HL-60 (cell line): ENCODE data around the gene LRRC3B.

Source experiments
- TF ChIP-seq, protein P1 (sequence below): IDR thresholded peaks from one replicate; pipeline ENCODE4 v1.5.1; 2011; ENCODE audit warnings: low read length, control low read depth, inconsistent platforms; ENCODE audit not compliant: insufficient read depth
- TF ChIP-seq, protein P2 (sequence below): IDR thresholded peaks from 2 replicates; pipeline ENCODE4 v1.6.1; 2012; ENCODE audit warnings: low read depth; ENCODE audit not compliant: insufficient replicate concordance

DNA sequence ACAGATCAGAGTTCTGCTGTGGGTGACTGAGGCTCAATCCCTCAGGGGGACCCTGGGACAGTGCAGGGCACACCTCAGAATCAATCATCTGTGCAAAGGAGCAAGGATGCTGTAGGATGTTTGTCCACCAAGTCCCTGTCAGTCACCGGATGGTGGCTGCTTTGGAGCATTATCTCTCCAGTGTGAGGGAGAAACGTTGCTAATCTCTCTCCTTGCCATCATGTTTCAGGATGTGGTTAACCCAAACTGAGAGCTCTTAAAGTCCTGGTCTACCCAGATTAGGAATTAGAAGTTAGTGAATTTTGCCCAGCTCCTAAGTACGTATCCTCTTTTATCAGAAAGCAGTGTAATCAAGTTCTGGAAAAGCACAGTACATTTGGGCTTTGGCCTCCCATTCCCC lies 26.2 kb upstream of the LRRC3B start:
- TF ChIP-seq, protein P1, sequence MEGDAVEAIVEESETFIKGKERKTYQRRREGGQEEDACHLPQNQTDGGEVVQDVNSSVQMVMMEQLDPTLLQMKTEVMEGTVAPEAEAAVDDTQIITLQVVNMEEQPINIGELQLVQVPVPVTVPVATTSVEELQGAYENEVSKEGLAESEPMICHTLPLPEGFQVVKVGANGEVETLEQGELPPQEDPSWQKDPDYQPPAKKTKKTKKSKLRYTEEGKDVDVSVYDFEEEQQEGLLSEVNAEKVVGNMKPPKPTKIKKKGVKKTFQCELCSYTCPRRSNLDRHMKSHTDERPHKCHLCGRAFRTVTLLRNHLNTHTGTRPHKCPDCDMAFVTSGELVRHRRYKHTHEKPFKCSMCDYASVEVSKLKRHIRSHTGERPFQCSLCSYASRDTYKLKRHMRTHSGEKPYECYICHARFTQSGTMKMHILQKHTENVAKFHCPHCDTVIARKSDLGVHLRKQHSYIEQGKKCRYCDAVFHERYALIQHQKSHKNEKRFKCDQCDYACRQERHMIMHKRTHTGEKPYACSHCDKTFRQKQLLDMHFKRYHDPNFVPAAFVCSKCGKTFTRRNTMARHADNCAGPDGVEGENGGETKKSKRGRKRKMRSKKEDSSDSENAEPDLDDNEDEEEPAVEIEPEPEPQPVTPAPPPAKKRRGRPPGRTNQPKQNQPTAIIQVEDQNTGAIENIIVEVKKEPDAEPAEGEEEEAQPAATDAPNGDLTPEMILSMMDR: no peak
- TF ChIP-seq, protein P2, sequence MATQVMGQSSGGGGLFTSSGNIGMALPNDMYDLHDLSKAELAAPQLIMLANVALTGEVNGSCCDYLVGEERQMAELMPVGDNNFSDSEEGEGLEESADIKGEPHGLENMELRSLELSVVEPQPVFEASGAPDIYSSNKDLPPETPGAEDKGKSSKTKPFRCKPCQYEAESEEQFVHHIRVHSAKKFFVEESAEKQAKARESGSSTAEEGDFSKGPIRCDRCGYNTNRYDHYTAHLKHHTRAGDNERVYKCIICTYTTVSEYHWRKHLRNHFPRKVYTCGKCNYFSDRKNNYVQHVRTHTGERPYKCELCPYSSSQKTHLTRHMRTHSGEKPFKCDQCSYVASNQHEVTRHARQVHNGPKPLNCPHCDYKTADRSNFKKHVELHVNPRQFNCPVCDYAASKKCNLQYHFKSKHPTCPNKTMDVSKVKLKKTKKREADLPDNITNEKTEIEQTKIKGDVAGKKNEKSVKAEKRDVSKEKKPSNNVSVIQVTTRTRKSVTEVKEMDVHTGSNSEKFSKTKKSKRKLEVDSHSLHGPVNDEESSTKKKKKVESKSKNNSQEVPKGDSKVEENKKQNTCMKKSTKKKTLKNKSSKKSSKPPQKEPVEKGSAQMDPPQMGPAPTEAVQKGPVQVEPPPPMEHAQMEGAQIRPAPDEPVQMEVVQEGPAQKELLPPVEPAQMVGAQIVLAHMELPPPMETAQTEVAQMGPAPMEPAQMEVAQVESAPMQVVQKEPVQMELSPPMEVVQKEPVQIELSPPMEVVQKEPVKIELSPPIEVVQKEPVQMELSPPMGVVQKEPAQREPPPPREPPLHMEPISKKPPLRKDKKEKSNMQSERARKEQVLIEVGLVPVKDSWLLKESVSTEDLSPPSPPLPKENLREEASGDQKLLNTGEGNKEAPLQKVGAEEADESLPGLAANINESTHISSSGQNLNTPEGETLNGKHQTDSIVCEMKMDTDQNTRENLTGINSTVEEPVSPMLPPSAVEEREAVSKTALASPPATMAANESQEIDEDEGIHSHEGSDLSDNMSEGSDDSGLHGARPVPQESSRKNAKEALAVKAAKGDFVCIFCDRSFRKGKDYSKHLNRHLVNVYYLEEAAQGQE: no peak
